Endothelial cell of umbilical vein (primary cell): ENCODE data around the gene DDIT4. TPM values are rescaled to one million over a fixed set of nuclear protein-coding genes. Genes with fewer than 3 reads are reported as not detected.
"Not testable (repeated sequence)": the region's sequence is repeated elsewhere in the genome, so short reads cannot be mapped to it uniquely, and the experiment has no call there.

Source experiments
- BruUV-seq: library from RNA; stranded (reverse); fragments of 400-500 nt; replicated peaks from 2 replicates; lab custom pipeline; 2021; lab: Mats Ljungman, UMichigan
- CTCF ChIA-PET: fragments of 300-600, 350-600 bp; sonication (Branson Sonifier 250); formaldehyde crosslinking; loops from one replicate; lab custom pipeline; 2021; ENCODE audit warnings: antibody characterized with exemption, inconsistent platforms; lab: Charles Lee
- POLR2A ChIA-PET: fragments of 300-600, 350-600 bp; sonication (Branson Sonifier 250); formaldehyde crosslinking; loops from one replicate; lab custom pipeline; 2021; ENCODE audit warnings: antibody characterized with exemption, inconsistent platforms; lab: Charles Lee
- DNase-seq: peaks from one replicate; pipeline ENCODE4 v3.0.0-alpha.2; 2011; ENCODE audit warnings: low read depth, low spot score
- FAIRE-seq: peaks from 2 replicates; lab custom pipeline; 2011; peaks lifted over from hg19 to GRCh38; lab: Jason Lieb, UNC
- H2AFZ ChIP-seq: 2 replicates; pipeline ENCODE4 v1.6.0; 2012; ENCODE audit warnings: low read depth, low read length, control low read depth, inconsistent platforms
- H3K27ac ChIP-seq: 2 replicates; pipeline ENCODE4 v1.5.1; 2011; ENCODE audit warnings: low read depth, mild to moderate bottlenecking, control low read depth, low read length, moderate library complexity; ENCODE audit not compliant: insufficient read depth
- H3K27me3 ChIP-seq, 2 experiments: 2 replicates each; pipeline versions ENCODE4 v1.6.0 to v1.6.1; 2011; ENCODE audit warnings: low read length in 2 of 2, mixed read lengths in 1 of 2; ENCODE audit not compliant: control insufficient read depth in 2 of 2, insufficient read depth in 2 of 2
- H3K36me3 ChIP-seq, 2 experiments: 2 replicates in 1 of 2; 3 replicates in 1 of 2; pipeline ENCODE4 v1.5.1; 2011; ENCODE audit warnings: low read length in 2 of 2, mild to moderate bottlenecking in 1 of 2, moderate library complexity in 1 of 2; ENCODE audit not compliant: control insufficient read depth in 2 of 2, insufficient read depth in 2 of 2; ENCODE audit errors: extremely low read depth in 1 of 2
- H3K4me1 ChIP-seq: 3 replicates; pipeline ENCODE4 v1.5.1; 2011; ENCODE audit warnings: mild to moderate bottlenecking, low read length; ENCODE audit not compliant: control insufficient read depth, insufficient read depth; ENCODE audit errors: extremely low read depth
- H3K4me2 ChIP-seq: 2 replicates; pipeline ENCODE4 v1.6.1; 2011; ENCODE audit warnings: low read length, control low read depth, mixed read lengths; ENCODE audit not compliant: insufficient read depth
- H3K4me3 ChIP-seq, 3 experiments: fragments of 200-600 bp in 1 of 3; sonication (generic), shearing (Covaris generic) in 1 of 3; replicated peaks in 1 of 3; 2 replicates each; pipeline ENCODE4 v1.5.1; 2011 to 2016; ENCODE audit warnings: control low read depth in 3 of 3, low read length in 3 of 3, mild to moderate bottlenecking in 2 of 3, inconsistent platforms in 1 of 3, low read depth in 1 of 3, moderate library complexity in 1 of 3; ENCODE audit not compliant: insufficient read depth in 1 of 3
- H3K79me2 ChIP-seq: 2 replicates; pipeline ENCODE4 v1.6.0; 2012; ENCODE audit warnings: low read length, inconsistent platforms; ENCODE audit not compliant: control insufficient read depth, insufficient read depth
- H3K9ac ChIP-seq: replicated peaks from 2 replicates; pipeline ENCODE3; 2011; ENCODE audit warnings: low read length, control low read depth; ENCODE audit not compliant: insufficient read depth; ENCODE audit errors: extremely low read depth
- H3K9me1 ChIP-seq: replicated peaks from 3 replicates; pipeline ENCODE4 v1.6.0; 2011; ENCODE audit warnings: mild to moderate bottlenecking, low read length; ENCODE audit not compliant: control insufficient read depth, insufficient read depth; ENCODE audit errors: extremely low read depth
- H3K9me3 ChIP-seq: replicated peaks from 2 replicates; pipeline ENCODE4 v1.5.1; 2012; ENCODE audit warnings: low read length, inconsistent platforms; ENCODE audit not compliant: control insufficient read depth, insufficient read depth
- H4K20me1 ChIP-seq: replicated peaks from 2 replicates; pipeline ENCODE3; 2011; ENCODE audit warnings: mild to moderate bottlenecking, low read length; ENCODE audit not compliant: control insufficient read depth, insufficient read depth; ENCODE audit errors: extremely low read depth
- EZH2 ChIP-seq: IDR thresholded peaks from 2 replicates; pipeline ENCODE4 v1.6.1; 2012; ENCODE audit warnings: borderline replicate concordance, low read depth, mild to moderate bottlenecking, moderate library complexity, low read length, inconsistent platforms; ENCODE audit not compliant: severe bottlenecking
- FOS ChIP-seq: IDR thresholded peaks from 2 replicates; pipeline ENCODE4 v1.6.1; 2011; ENCODE audit warnings: mild to moderate bottlenecking, low read length, moderate library complexity, borderline replicate concordance; ENCODE audit not compliant: insufficient read depth
- GATA2 ChIP-seq: IDR thresholded peaks from 2 replicates; pipeline ENCODE4 v1.7.0; 2011; ENCODE audit warnings: low read depth, mild to moderate bottlenecking, moderate library complexity, mixed read lengths, low read length; ENCODE audit not compliant: insufficient read length, insufficient read depth
- JUN ChIP-seq: IDR thresholded peaks from 2 replicates; pipeline ENCODE4 v1.6.1; 2011; ENCODE audit warnings: borderline replicate concordance, low read depth; ENCODE audit not compliant: insufficient read length, insufficient read depth
- MYC ChIP-seq: IDR thresholded peaks from one replicate; pipeline ENCODE4 v1.6.1; 2011; ENCODE audit warnings: mild to moderate bottlenecking, low read depth, low read length
- POLR2A ChIP-seq: IDR thresholded peaks from 2 replicates; pipeline ENCODE4 v1.6.1; 2012; ENCODE audit warnings: low read depth, mild to moderate bottlenecking, control low read depth, low read length
- POLR2AphosphoS5 ChIP-seq: IDR thresholded peaks from 2 replicates; pipeline ENCODE4 v1.6.1; 2012; ENCODE audit warnings: low read depth, mild to moderate bottlenecking, control low read depth, low read length, moderate library complexity; ENCODE audit not compliant: insufficient read depth
- dilution Hi-C: fragments of 300-500 bp; cut with MboI; formaldehyde crosslinking; loops from one replicate; pipeline ENCODE4 v1.15.0; 2019; ENCODE audit warnings: low sequenced_read_pairs; ENCODE audit not compliant: extremely low pct_ligation_motif_present
- intact Hi-C: fragments of 100-400 bp; cut with micrococcal nuclease; formaldehyde crosslinking; loops from one replicate; pipeline ENCODE4 v1.10.0; 2022
- polyA plus RNA-seq, 4 experiments: library from polyadenylated mRNA; depleted of rRNA in 3 of 4; stranded (reverse) in 3 of 4; unstranded in 1 of 4; fragments of >200 nt; gene quantifications; 2 replicates each; pipeline versions ENCODE4 v1.2.1 to v1.2.3, GENCODE V29; 2011 to 2012; ENCODE audit warnings: missing spikeins in 1 of 4
- total RNA-seq: library from RNA; stranded (reverse); gene quantifications from 2 replicates; pipeline ENCODE4 v1.2.3, GENCODE V29; 2021
- TF ChIP-seq, protein P1 (sequence below): IDR thresholded peaks from 2 replicates; pipeline ENCODE4 v1.6.1; 2011; ENCODE audit not compliant: insufficient read depth, insufficient read length
- TF ChIP-seq, protein P2 (sequence below), 2 donors: IDR thresholded peaks; 1 replicate in 1 of 2; 2 replicates in 1 of 2; pipeline ENCODE4 v1.5.1; 2011; ENCODE audit warnings: low read length in 2 of 2, mild to moderate bottlenecking in 2 of 2, moderate library complexity in 2 of 2, control low read depth in 1 of 2, inconsistent platforms in 1 of 2, low read depth in 1 of 2; ENCODE audit not compliant: insufficient read depth in 1 of 2; ENCODE audit errors: extremely low read depth in 1 of 2

DDIT4 gene
- total and polyA plus RNA-seq, 2 donors (not counting 3 experiments of a cell fraction or from before 2014, with no cell fraction given), result 60.4 to 65.3 TPM

DNA sequence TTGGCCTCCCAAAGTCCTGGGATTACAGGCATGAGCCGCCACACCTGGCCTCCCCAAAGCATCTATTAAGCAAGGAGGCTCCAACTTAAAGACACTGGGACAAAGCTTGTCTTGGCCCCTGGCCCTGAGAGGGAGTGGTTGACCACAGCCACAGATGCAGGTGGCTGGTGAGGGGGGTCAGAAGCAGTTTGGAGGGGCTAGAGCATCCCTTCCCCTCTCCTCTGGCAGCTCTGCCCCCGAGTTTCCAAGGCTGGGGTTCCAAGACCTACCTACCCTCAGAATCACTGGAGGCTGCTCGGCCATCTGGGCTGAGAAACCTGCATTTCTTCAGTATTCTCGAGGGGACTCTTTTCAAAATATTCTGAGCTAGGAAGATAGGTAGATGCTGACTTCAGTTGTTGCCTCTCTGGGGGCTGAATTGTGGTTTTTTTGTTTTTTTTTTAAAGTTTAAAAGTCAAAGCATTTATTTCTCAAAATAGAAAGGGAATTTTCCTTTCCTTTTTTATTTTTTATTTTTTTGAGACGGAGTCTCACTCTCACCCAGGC, 32.6 kb downstream of the DDIT4 start:
- CTCF ChIA-PET, result interaction anchor here (0.8 kb wide), 1 partner anchor 12 kb away, joined by 3 read pairs; no protein-coding TSS in a partner anchor
- no peaks in the 10 kb centered on the region for H3K9me3 ChIP-seq
- no peaks in the 10 kb centered on the region for H3K27me3 ChIP-seq
- H3K4me1 ChIP-seq, result peaks cover 28% of the 10 kb centered on the region
- FAIRE-seq, result no peak
- no peak for DNase-seq
- H3K79me2 ChIP-seq, result no peaks in the 10 kb centered on the region
- no peaks in the 10 kb centered on the region for H4K20me1 ChIP-seq
- H3K27ac ChIP-seq, result no peak overlapping the region
- H3K9ac ChIP-seq, result no peak overlapping the region
- intact Hi-C loops (no loop called here), dilution Hi-C loops (no loop called here)
- POLR2A ChIA-PET, result interaction anchor here (0.9 kb wide), 1 partner anchor 51 kb away, joined by 9 read pairs; no protein-coding TSS in a partner anchor
- no peak for TF ChIP-seq EZH2
- TF ChIP-seq, protein P1, sequence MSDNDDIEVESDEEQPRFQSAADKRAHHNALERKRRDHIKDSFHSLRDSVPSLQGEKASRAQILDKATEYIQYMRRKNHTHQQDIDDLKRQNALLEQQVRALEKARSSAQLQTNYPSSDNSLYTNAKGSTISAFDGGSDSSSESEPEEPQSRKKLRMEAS, result no peak
- no peak for TF ChIP-seq MYC
- TF ChIP-seq POLR2A, result no peak
- TF ChIP-seq JUN, result no peak
- TF ChIP-seq, protein P2, sequence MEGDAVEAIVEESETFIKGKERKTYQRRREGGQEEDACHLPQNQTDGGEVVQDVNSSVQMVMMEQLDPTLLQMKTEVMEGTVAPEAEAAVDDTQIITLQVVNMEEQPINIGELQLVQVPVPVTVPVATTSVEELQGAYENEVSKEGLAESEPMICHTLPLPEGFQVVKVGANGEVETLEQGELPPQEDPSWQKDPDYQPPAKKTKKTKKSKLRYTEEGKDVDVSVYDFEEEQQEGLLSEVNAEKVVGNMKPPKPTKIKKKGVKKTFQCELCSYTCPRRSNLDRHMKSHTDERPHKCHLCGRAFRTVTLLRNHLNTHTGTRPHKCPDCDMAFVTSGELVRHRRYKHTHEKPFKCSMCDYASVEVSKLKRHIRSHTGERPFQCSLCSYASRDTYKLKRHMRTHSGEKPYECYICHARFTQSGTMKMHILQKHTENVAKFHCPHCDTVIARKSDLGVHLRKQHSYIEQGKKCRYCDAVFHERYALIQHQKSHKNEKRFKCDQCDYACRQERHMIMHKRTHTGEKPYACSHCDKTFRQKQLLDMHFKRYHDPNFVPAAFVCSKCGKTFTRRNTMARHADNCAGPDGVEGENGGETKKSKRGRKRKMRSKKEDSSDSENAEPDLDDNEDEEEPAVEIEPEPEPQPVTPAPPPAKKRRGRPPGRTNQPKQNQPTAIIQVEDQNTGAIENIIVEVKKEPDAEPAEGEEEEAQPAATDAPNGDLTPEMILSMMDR (IDR thresholded peaks at IDR 0.05; ENCODE audit: extremely low read depth in 1 of 2, insufficient read depth in 1 of 2, low read depth in 1 of 2, low read length in 2 of 2), result no peak
- no peak for TF ChIP-seq POLR2AphosphoS5
- no peak for TF ChIP-seq GATA2
- no peak for TF ChIP-seq FOS
- H3K9me1 ChIP-seq, result no peaks in the 10 kb centered on the region
- no peaks in the 10 kb centered on the region for H3K36me3 ChIP-seq
- BruUV-seq, result no TSS peak
- no peak overlapping the region for H3K4me3 ChIP-seq
- no peak overlapping the region for H2AFZ ChIP-seq
- no peak overlapping the region for H3K4me2 ChIP-seq

DNA sequence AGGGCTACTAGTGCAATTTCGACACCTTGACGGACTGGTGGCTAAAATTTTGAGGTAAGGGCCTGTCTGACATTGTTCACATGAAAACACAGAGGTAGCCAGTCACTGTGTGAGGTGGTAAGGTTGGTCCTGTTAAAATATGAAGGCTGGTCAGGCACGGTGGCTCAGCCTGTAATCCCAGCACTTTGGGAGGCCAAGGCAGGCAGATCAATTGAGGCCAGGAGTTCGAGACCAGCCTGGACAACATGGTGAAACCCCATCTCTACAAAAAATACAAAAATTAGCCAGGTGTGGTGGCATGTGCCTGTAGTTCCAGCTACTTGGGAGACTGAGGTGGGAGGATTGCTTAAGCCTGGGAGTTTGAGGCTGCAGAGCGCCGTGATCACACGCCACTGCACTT, 34.0 kb downstream of the DDIT4 start:
- dilution Hi-C loops, H3K9ac ChIP-seq, H4K20me1 ChIP-seq, H3K4me2 ChIP-seq, H3K9me1 ChIP-seq, H3K4me3 ChIP-seq, H3K79me2 ChIP-seq, BruUV-seq, H3K27me3 ChIP-seq, H3K9me3 ChIP-seq, H3K27ac ChIP-seq, H3K36me3 ChIP-seq, H2AFZ ChIP-seq, DNase-seq, POLR2A ChIA-PET: not testable (repeated sequence)
- intact Hi-C loops, result loop anchor here (1.0 kb wide), 2 partner anchors 9 to 12 kb away; no protein-coding TSS in a partner anchor
- CTCF ChIA-PET, result interaction anchor here (0.9 to 1.6 kb wide), 5 partner anchors 10 to 125 kb away, joined by 3 to 9 read pairs (median 3); no protein-coding TSS in a partner anchor
- peaks cover 28% of the 10 kb centered on the region for H3K4me1 ChIP-seq
- peak; percentile 64 for FAIRE-seq
